IMR-90 (cell line): ENCODE results near the gene NLGN1. TPM values are rescaled to one million over a fixed set of nuclear protein-coding genes. Genes with fewer than 3 reads are reported as not detected.

ENCODE experiments used
- ATAC-seq: fragments of 200-7000 bp; cut with Tn5 transposase; 2 replicates; pipeline ENCODE4 v1.9.1; 2020; ENCODE audit warnings: low read depth, mild to moderate bottlenecking, moderate library complexity
- BruUV-seq: library from RNA; stranded (reverse); fragments of 400-500 nt; replicated peaks from 2 replicates; lab custom pipeline; 2021; lab: Mats Ljungman, UMichigan
- CTCF ChIA-PET: fragments of 300-600 bp; formaldehyde crosslinking; extraction: SDS; loops from one replicate; lab custom pipeline; 2021; ENCODE audit warnings: antibody characterized with exemption; lab: Yijun Ruan, JAX
- POLR2A ChIA-PET: fragments of 300-600 bp; sonication (Branson Sonifier 250); formaldehyde crosslinking; loops from one replicate; lab custom pipeline; 2022; ENCODE audit warnings: antibody characterized with exemption; ENCODE audit not compliant: unreplicated experiment; lab: Charles Lee
- DNase-seq: peaks from one replicate; pipeline ENCODE4 v3.0.0; 2013
- H2AFZ ChIP-seq: replicated peaks from 2 replicates; pipeline ENCODE3; 2013; ENCODE audit warnings: low read length, mild to moderate bottlenecking; ENCODE audit not compliant: poor library complexity
- H2AK5ac ChIP-seq: 2 replicates; pipeline ENCODE4 v1.6.1; 2013; ENCODE audit warnings: low read depth, low read length, inconsistent platforms
- H2AK9ac ChIP-seq: replicated peaks from 2 replicates; pipeline ENCODE3; 2013; ENCODE audit warnings: mild to moderate bottlenecking, low read depth, low read length, moderate library complexity; ENCODE audit not compliant: poor library complexity
- H2BK120ac ChIP-seq: 2 replicates; pipeline ENCODE4 v1.6.1; 2013; ENCODE audit warnings: low read depth, low read length, inconsistent platforms
- H2BK15ac ChIP-seq: 3 replicates; pipeline ENCODE4 v1.6.1; 2013; ENCODE audit warnings: low read depth, low read length, inconsistent platforms
- H2BK20ac ChIP-seq: 2 replicates; pipeline ENCODE4 v1.6.1; 2013; ENCODE audit warnings: low read depth, mild to moderate bottlenecking, inconsistent platforms, low read length, moderate library complexity
- H2BK5ac ChIP-seq: 2 replicates; pipeline ENCODE4 v1.6.1; 2013; ENCODE audit warnings: mild to moderate bottlenecking, low read depth, low read length, inconsistent platforms; ENCODE audit not compliant: poor library complexity, severe bottlenecking
- H3K14ac ChIP-seq: replicated peaks from 2 replicates; pipeline ENCODE4 v1.6.1; 2013; ENCODE audit warnings: low read depth, low read length, inconsistent platforms
- H3K18ac ChIP-seq: 2 replicates; pipeline ENCODE4 v1.6.1; 2013; ENCODE audit warnings: low read depth, low read length, control low read depth
- H3K23ac ChIP-seq: 2 replicates; pipeline ENCODE4 v1.6.1; 2013; ENCODE audit warnings: low read depth, low read length, inconsistent platforms
- H3K27ac ChIP-seq: 2 replicates; pipeline ENCODE4 v1.5.1; 2013; ENCODE audit warnings: mild to moderate bottlenecking, control low read depth, low read length; ENCODE audit not compliant: insufficient read depth
- H3K27me3 ChIP-seq: 2 replicates; pipeline ENCODE4 v1.6.1; 2013; ENCODE audit warnings: low read length; ENCODE audit not compliant: control insufficient read depth, insufficient read depth
- H3K36me3 ChIP-seq: 2 replicates; pipeline ENCODE4 v1.6.1; 2013; ENCODE audit warnings: low read length, mixed read lengths; ENCODE audit not compliant: control insufficient read depth, insufficient read depth
- H3K4ac ChIP-seq: 2 replicates; pipeline ENCODE4 v1.6.1; 2013; ENCODE audit warnings: low read depth, low read length, inconsistent platforms
- H3K4me1 ChIP-seq: 2 replicates; pipeline ENCODE4 v1.6.1; 2013; ENCODE audit warnings: low read length, mixed read lengths; ENCODE audit not compliant: control insufficient read depth, insufficient read depth
- H3K4me2 ChIP-seq: 2 replicates; pipeline ENCODE4 v1.6.1; 2013; ENCODE audit warnings: low read depth, mild to moderate bottlenecking, control low read depth, low read length, moderate library complexity
- H3K4me3 ChIP-seq: 2 replicates; pipeline ENCODE4 v1.5.1; 2013; ENCODE audit warnings: low read depth, mild to moderate bottlenecking, control low read depth, low read length, moderate library complexity; ENCODE audit not compliant: insufficient read depth
- H3K56ac ChIP-seq: 2 replicates; pipeline ENCODE4 v1.6.1; 2013; ENCODE audit warnings: low read length, inconsistent platforms; ENCODE audit not compliant: insufficient read depth; ENCODE audit errors: extremely low read depth
- H3K79me1 ChIP-seq, 2 experiments: 2 replicates each; pipeline ENCODE4 v1.6.1; 2013; ENCODE audit warnings: low read length in 2 of 2, inconsistent platforms in 1 of 2, low read depth in 1 of 2
- H3K9ac ChIP-seq: 2 replicates; pipeline ENCODE4 v1.6.1; 2013; ENCODE audit warnings: low read depth, low read length, control low read depth
- H3K9me1 ChIP-seq: 2 replicates; pipeline ENCODE4 v1.6.1; 2013; ENCODE audit warnings: low read length, inconsistent platforms; ENCODE audit not compliant: insufficient read depth
- H3K9me3 ChIP-seq: 2 replicates; pipeline ENCODE4 v1.6.1; 2013; ENCODE audit warnings: low read length; ENCODE audit not compliant: control insufficient read depth, insufficient read depth
- H4K20me1 ChIP-seq: 2 replicates; pipeline ENCODE4 v1.6.1; 2013; ENCODE audit warnings: low read length, inconsistent platforms; ENCODE audit not compliant: insufficient read depth
- H4K5ac ChIP-seq: 2 replicates; pipeline ENCODE4 v1.6.1; 2013; ENCODE audit warnings: mild to moderate bottlenecking, low read depth, low read length, control low read depth
- H4K8ac ChIP-seq, 2 experiments: 2 replicates each; pipeline ENCODE4 v1.6.1; 2013; ENCODE audit warnings: low read depth in 2 of 2, low read length in 2 of 2, control low read depth in 1 of 2, inconsistent platforms in 1 of 2
- H4K91ac ChIP-seq: 2 replicates; pipeline ENCODE4 v1.6.1; 2013; ENCODE audit warnings: low read depth, low read length, inconsistent platforms; ENCODE audit not compliant: insufficient read depth
- MXI1 ChIP-seq: IDR thresholded peaks from 2 replicates; pipeline ENCODE4 v1.6.1; 2012; ENCODE audit warnings: low read depth, mild to moderate bottlenecking, low read length, moderate library complexity, borderline replicate concordance
- RCOR1 ChIP-seq: IDR thresholded peaks from 2 replicates; pipeline ENCODE4 v1.6.1; 2012; ENCODE audit warnings: mild to moderate bottlenecking, low read length, improper control_type of control experiment; ENCODE audit not compliant: insufficient replicate concordance
- SMC3 ChIP-seq: fragments of 150-350 bp; IDR thresholded peaks from 2 replicates; pipeline ENCODE4 v1.6.1; 2016; ENCODE audit warnings: low read depth, mild to moderate bottlenecking, antibody characterized with exemption, low read length, moderate library complexity
- WGBS, 2 experiments: methylation state at CpG; one replicate each; pipeline versions ENCODE4 v1.1.5 to v1.1.7; 2013; ENCODE audit warnings: missing lambda C conversion rate in 2 of 2; ENCODE audit not compliant: insufficient read length in 1 of 2; ENCODE audit errors: extremely low coverage in 2 of 2; 5-methylcytosine and 5-hydroxymethylcytosine counted together
- dilution Hi-C: fragments of 300-500 bp; cut with HindIII; formaldehyde crosslinking; loops from one replicate; pipeline ENCODE4 v1.14.3; 2018; ENCODE audit warnings: low sequenced_read_pairs; ENCODE audit not compliant: unreplicated experiment
- in situ Hi-C: fragments of 300-500 bp; cut with MboI; formaldehyde crosslinking; loops from 3 replicates; pipeline ENCODE4 v1.14.3; 2019; ENCODE audit warnings: low sequenced_read_pairs, inconsistent platforms, mixed read lengths
- intact Hi-C: fragments of 100-400 bp; cut with micrococcal nuclease; formaldehyde crosslinking; loops from 2 replicates; pipeline ENCODE4 v1.10.0; 2022
- polyA plus RNA-seq, 3 experiments: library from polyadenylated mRNA; depleted of rRNA; stranded (reverse); fragments of >200 nt; gene quantifications; 2 replicates each; pipeline ENCODE4 v1.2.3, GENCODE V29; 2012; ENCODE audit warnings: low replicate concordance in 1 of 3
- total RNA-seq: library from RNA; depleted of rRNA; stranded (reverse); fragments of >200 nt; gene quantifications from 2 replicates; pipeline ENCODE4 v1.2.3, GENCODE V29; 2012

The NLGN1 gene
- total and polyA plus RNA-seq, 2 of the 4 experiments (the other 2 are of a cell fraction) = 1.8 to 12.5 TPM

DNA sequence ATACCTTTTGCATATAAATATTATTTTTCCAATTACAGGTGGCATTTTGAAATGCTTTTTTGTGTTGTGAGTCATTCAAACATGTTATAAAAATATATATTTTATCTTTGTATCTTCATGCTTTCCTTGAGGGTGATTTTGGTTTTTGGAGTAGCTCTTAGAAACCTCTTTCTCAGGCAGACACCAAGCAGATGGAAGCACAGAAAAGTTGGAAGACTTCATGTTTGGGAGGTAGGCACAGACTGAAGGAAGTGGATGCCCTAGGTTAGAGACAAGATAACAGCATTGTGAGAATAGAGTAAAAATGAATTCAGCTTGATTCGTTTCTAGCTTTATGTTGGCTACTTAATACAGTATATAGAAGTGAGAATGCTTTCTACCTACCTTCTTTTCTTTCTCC is 338.3 kb downstream of the NLGN1 start:
- BruUV-seq = no TSS peak
- ChIA-PET POLR2A (no interaction called here), CTCF (no interaction called here)
- no peak overlapping the region for H4K91ac ChIP-seq
- no peaks in the 10 kb centered on the region for H3K9me1 ChIP-seq
- TF ChIP-seq MXI1 (no peak), SMC3 (no peak), RCOR1 (no peak)
- H2BK120ac ChIP-seq = no peak overlapping the region
- H4K5ac ChIP-seq = no peak overlapping the region
- no peaks in the 10 kb centered on the region for H3K36me3 ChIP-seq
- H3K18ac ChIP-seq = no peak overlapping the region
- no peak overlapping the region for H3K23ac ChIP-seq
- no peak overlapping the region for H3K27ac ChIP-seq
- H2BK15ac ChIP-seq = no peak overlapping the region
- no peak for ATAC-seq
- H2AK5ac ChIP-seq = no peak overlapping the region
- 0 out of 2 replicates have a peak overlapping the region, but pooled peaks have one; percentile 18 for H3K4ac ChIP-seq
- H2AK9ac ChIP-seq = no peak overlapping the region
- no peaks in the 10 kb centered on the region for H3K9me3 ChIP-seq
- in situ Hi-C loops (no loop called here), dilution Hi-C loops (no loop called here), intact Hi-C loops (loop anchor here (10.0 kb wide), 1 partner anchor 341 kb away; the partner anchor contains the start of gene NLGN1)
- H2BK20ac ChIP-seq = no peak overlapping the region
- H3K4me3 ChIP-seq = no peak overlapping the region
- DNase-seq = no peak
- no peak overlapping the region for H4K8ac ChIP-seq
- no peak overlapping the region for H2BK5ac ChIP-seq
- peaks cover 2% of the 10 kb centered on the region; the same call in 1 of the 2 replicates for H3K4me1 ChIP-seq
- H4K20me1 ChIP-seq = no peaks in the 10 kb centered on the region
- H3K9ac ChIP-seq = no peak overlapping the region
- WGBS, 2 experiments = no CpG with 5 or more reads among the region's 1 CpG
- H3K56ac ChIP-seq = no peak overlapping the region
- no peaks in the 10 kb centered on the region for H3K27me3 ChIP-seq
- H3K79me1 ChIP-seq = no peaks in the 10 kb centered on the region
- H3K14ac ChIP-seq = no peak overlapping the region
- no peak overlapping the region for H3K4me2 ChIP-seq
- H2AFZ ChIP-seq = no peak overlapping the region
